HepG2 (cell line): ENCODE results near the gene LDAH. TPM values are rescaled to one million over a fixed set of nuclear protein-coding genes. Genes with fewer than 3 reads are reported as not detected.

ENCODE experiments used
- CHD2 ChIP-seq: IDR thresholded peaks from 2 replicates; pipeline ENCODE4 v1.6.1; 2011; ENCODE audit warnings: low read depth, low read length, improper control_type of control experiment
- GTF3A ChIP-seq: sonication (generic); formaldehyde crosslinking; conservative IDR thresholded peaks from 2 replicates; pipeline ENCODE4 v1.4.0; 2020; ENCODE audit warnings: mild to moderate bottlenecking, missing genetic modification reagents
- HNRNPH1 ChIP-seq: fragments of 200-400 bp; formaldehyde crosslinking; optimal IDR thresholded peaks from 2 replicates; pipeline ENCODE3; 2017; ENCODE audit warnings: mild to moderate bottlenecking, low read depth, low read length
- HNRNPL ChIP-seq: fragments of 200-400 bp; formaldehyde crosslinking; IDR thresholded peaks from 2 replicates; pipeline ENCODE4 v1.6.1; 2017; ENCODE audit warnings: mild to moderate bottlenecking, low read depth, low read length
- MAZ ChIP-seq, 2 experiments: sonication (generic) in 1 of 2; formaldehyde crosslinking in 1 of 2; IDR thresholded peaks; 2 replicates each; pipeline versions ENCODE4 v1.5.0 to v1.6.1; 2012 to 2020; ENCODE audit warnings: low read depth in 2 of 2, mild to moderate bottlenecking in 2 of 2, borderline replicate concordance in 1 of 2, improper control_type of control experiment in 1 of 2, low read length in 1 of 2, missing genetic modification reagents in 1 of 2, moderate library complexity in 1 of 2
- MTERF4 ChIP-seq: sonication (generic); formaldehyde crosslinking; IDR thresholded peaks from 2 replicates; pipeline ENCODE4 v1.8.0; 2023; ENCODE audit warnings: mild to moderate bottlenecking, missing genetic modification reagents
- NR2F1 ChIP-seq, 2 experiments: fragments of 450-650 bp in 1 of 2; formaldehyde crosslinking in 1 of 2; IDR thresholded peaks; 2 replicates each; pipeline versions ENCODE4 v1.5.0 to v1.6.1; 2016 to 2020; ENCODE audit warnings: mild to moderate bottlenecking in 1 of 2, missing compliant biosample characterization in 1 of 2, missing genetic modification reagents in 1 of 2, moderate library complexity in 1 of 2
- RBAK ChIP-seq: sonication (generic); formaldehyde crosslinking; IDR thresholded peaks from 2 replicates; pipeline ENCODE4 v1.5.1; 2020; ENCODE audit warnings: mild to moderate bottlenecking, missing genetic modification reagents
- REL ChIP-seq: sonication (generic); formaldehyde crosslinking; conservative IDR thresholded peaks from 2 replicates; pipeline ENCODE4 v1.8.0; 2022; ENCODE audit warnings: mild to moderate bottlenecking, missing genetic modification reagents, moderate library complexity
- STAT6 ChIP-seq: sonication (generic); formaldehyde crosslinking; IDR thresholded peaks from 2 replicates; pipeline ENCODE4 v1.4.0; 2020; ENCODE audit warnings: missing genetic modification reagents, mild to moderate bottlenecking, borderline replicate concordance
- THAP9 ChIP-seq: sonication (generic); formaldehyde crosslinking; IDR thresholded peaks from 2 replicates; pipeline ENCODE4; 2020; ENCODE audit warnings: missing genetic modification reagents, mild to moderate bottlenecking, borderline replicate concordance
- ZBTB4 ChIP-seq: sonication (generic); formaldehyde crosslinking; IDR thresholded peaks from 2 replicates; pipeline ENCODE4 v1.4.0; 2020; ENCODE audit warnings: missing genetic modification reagents, mild to moderate bottlenecking, borderline replicate concordance
- ZNF263 ChIP-seq: sonication (generic); formaldehyde crosslinking; IDR thresholded peaks from 2 replicates; pipeline ENCODE4 v1.4.0; 2020; ENCODE audit warnings: missing genetic modification reagents
- ZNF691 ChIP-seq: sonication (generic); formaldehyde crosslinking; IDR thresholded peaks from 2 replicates; pipeline ENCODE4 v1.4.0; 2020; ENCODE audit warnings: missing genetic modification reagents, low read depth, mild to moderate bottlenecking, borderline replicate concordance
- polyA plus RNA-seq, 8 experiments: library from polyadenylated mRNA; depleted of rRNA in 3 of 8; stranded (reverse) in 7 of 8; unstranded in 1 of 8; fragments of >200 nt; fragmentation: Illumina TruSeq in 4 of 8; extraction: Trizol in 4 of 8; gene quantifications; 2 replicates each; pipeline versions ENCODE4 v1.2.1 to v1.2.3, GENCODE V29; 2011 to 2016; ENCODE audit warnings: low read depth in 4 of 8, missing spikeins in 1 of 8, mixed read lengths in 1 of 8; ENCODE audit not compliant: insufficient read depth in 1 of 8
- total RNA-seq, 5 experiments: library from RNA; depleted of rRNA; stranded (reverse); fragments of >200 nt; fragmentation: Illumina TruSeq; extraction: Trizol; gene quantifications; 2 replicates each; pipeline ENCODE4 v1.2.3, GENCODE V29; 2016; ENCODE audit warnings: low read depth in 1 of 5

Gene LDAH
- total and polyA plus RNA-seq, 2 of the 13 experiments (the other 11 are each of a cell fraction or from before 2014, with no cell fraction given) = 28.8 to 46.2 TPM

- TF ChIP-seq ZBTB4 = no peak
- 0 out of 2 replicates have a peak, but pooled peaks have one; percentile 79 for TF ChIP-seq ZNF691 (CRISPR knock-in tag)
- no peak for TF ChIP-seq STAT6
- TF ChIP-seq MAZ (IDR thresholded peaks at IDR 0.05; ENCODE audit: borderline replicate concordance, low read depth, low read length) = no peak
- TF ChIP-seq MAZ (CRISPR knock-in tag; IDR thresholded peaks at IDR 0.05; ENCODE audit: low read depth) = peak; percentile 49; the same call in 1 of the 2 replicates
- 0 out of 2 replicates have a peak, but pooled peaks have one; percentile 17 for TF ChIP-seq MTERF4 (CRISPR knock-in tag)
- peak; percentile 42 to 85; a peak in 2 of 4 replicates for TF ChIP-seq NR2F1 (CRISPR knock-in tag; IDR thresholded peaks at IDR 0.05)
- no peak for TF ChIP-seq THAP9
- 0 out of 2 replicates have a peak, but pooled peaks have one; percentile 41 for TF ChIP-seq HNRNPL
- no peak for TF ChIP-seq HNRNPH1
- 0 out of 2 replicates have a peak, but pooled peaks have one; percentile 72 for TF ChIP-seq GTF3A (CRISPR knock-in tag)
- TF ChIP-seq CHD2 = no peak
- peak; percentile 57; the same call in 1 of the 2 replicates for TF ChIP-seq ZNF263 (CRISPR knock-in tag)
- peak; percentile 71; the same call in 1 of the 2 replicates for TF ChIP-seq REL (CRISPR knock-in tag)
- TF ChIP-seq RBAK (CRISPR knock-in tag) = no peak
Measured at GRCh38 chr2:20667531-20668401, 155.1 kb downstream of the LDAH start (continued).
